SHP77 (cell line): ENCODE results near the gene INMT.
A peak's percentile ranks its signal among the peaks of the same experiment; 100 is the strongest.

Source experiments
- DNase-seq, 2 experiments: peaks; one replicate each; lab custom pipeline; 2025; lab: John Stamatoyannopoulos, UW

Gene INMT

GRCh38 chr7:30728591-30729100 is 23.3 kb upstream of the INMT start:
- DNase-seq = no peak

- DNase-seq = no peak
These were observed 22.3 kb upstream of the INMT start for GRCh38 chr7:30729642-30730041.

GRCh38 chr7:30730097-30730496 is 21.8 kb upstream of the INMT start:
- no peak for DNase-seq

GRCh38 chr7:30730996-30731395 is 20.9 kb upstream of the INMT start:
- no peak for DNase-seq

GRCh38 chr7:30731581-30731980 is 20.4 kb upstream of the INMT start:
- peak; percentile 9 to 32 for DNase-seq

GRCh38 chr7:30732606-30733005 is 19.3 kb upstream of the INMT start:
- no peak for DNase-seq

GRCh38 chr7:30733216-30733615 is 18.7 kb upstream of the INMT start:
- DNase-seq = no peak

GRCh38 chr7:30733691-30734090 is 18.2 kb upstream of the INMT start:
- no peak for DNase-seq

GRCh38 chr7:30734497-30734896 is 17.4 kb upstream of the INMT start:
- no peak for DNase-seq

GRCh38 chr7:30735631-30736030 is 16.3 kb upstream of the INMT start:
- DNase-seq = no peak

- DNase-seq = no peak
These were observed 15.6 kb upstream of the INMT start for GRCh38 chr7:30736291-30736690.

- DNase-seq = no peak
These were observed 13.7 kb upstream of the INMT start for GRCh38 chr7:30738026-30738915.

GRCh38 chr7:30739691-30740090 is 12.2 kb upstream of the INMT start:
- DNase-seq = no peak

- DNase-seq = peak; percentile 57 to 59
These were observed 11.3 kb upstream of the INMT start for GRCh38 chr7:30740417-30741181.

- no peak for DNase-seq
These were observed 10.6 kb upstream of the INMT start for GRCh38 chr7:30741289-30741688.

GRCh38 chr7:30743371-30744074 is 8.4 kb upstream of the INMT start:
- no peak for DNase-seq

GRCh38 chr7:30744075-30744417 is 7.9 kb upstream of the INMT start:
- DNase-seq = no peak

- DNase-seq = no peak
These were observed 6.5 kb upstream of the INMT start for GRCh38 chr7:30745261-30745941.

GRCh38 chr7:30750010-30750409 is 1.9 kb upstream of the INMT start:
- no peak for DNase-seq

GRCh38 chr7:30750683-30751650 is 968 bp upstream of the INMT start:
- DNase-seq = no peak

- no peak for DNase-seq
These were observed 549 bp downstream of the INMT start for GRCh38 chr7:30752484-30752883.
